NCI-H146 treated with DMSO at 0.1 percent for 48 hours (cell line): Measurements from ENCODE around the gene CSMD2.

Source experiments
- DNase-seq: peaks from one replicate; lab custom pipeline; 2025; ENCODE audit not compliant: unreplicated experiment; lab: John Stamatoyannopoulos, UW

CSMD2 gene

GRCh38 chr1:33696962-33697361 is 468.1 kb downstream of the CSMD2 start:
- no peak for DNase-seq

- no peak for DNase-seq
These were observed 468.7 kb downstream of the CSMD2 start for GRCh38 chr1:33696311-33696710.

GRCh38 chr1:33692206-33693188 is 472.5 kb downstream of the CSMD2 start:
- DNase-seq: no peak

GRCh38 chr1:33687000-33687399 is 478.0 kb downstream of the CSMD2 start:
- no peak for DNase-seq

- DNase-seq: no peak
These were observed 478.5 kb downstream of the CSMD2 start for GRCh38 chr1:33686551-33686950.

GRCh38 chr1:33685256-33685655 is 479.8 kb downstream of the CSMD2 start:
- DNase-seq: no peak

GRCh38 chr1:33684396-33685179 is 480.4 kb downstream of the CSMD2 start:
- no peak for DNase-seq

GRCh38 chr1:33683913-33684312 is 481.1 kb downstream of the CSMD2 start:
- no peak for DNase-seq

- no peak for DNase-seq
These were observed 482.7 kb downstream of the CSMD2 start for GRCh38 chr1:33682371-33682770.

GRCh38 chr1:33680281-33680840 is 484.7 kb downstream of the CSMD2 start:
- DNase-seq: no peak

GRCh38 chr1:33670567-33670966 is 494.5 kb downstream of the CSMD2 start:
- no peak for DNase-seq

GRCh38 chr1:33668695-33669094 is 496.3 kb downstream of the CSMD2 start:
- no peak for DNase-seq

GRCh38 chr1:33667386-33668282 is 497.4 kb downstream of the CSMD2 start:
- no peak for DNase-seq

- DNase-seq: no peak
These were observed 498.4 kb downstream of the CSMD2 start for GRCh38 chr1:33666616-33667015.

- DNase-seq: no peak
These were observed 503.1 kb downstream of the CSMD2 start for GRCh38 chr1:33661811-33662454.

- no peak for DNase-seq
These were observed 504.1 kb downstream of the CSMD2 start for GRCh38 chr1:33660956-33661355.

GRCh38 chr1:33660244-33660643 is 504.8 kb downstream of the CSMD2 start:
- DNase-seq: no peak

GRCh38 chr1:33659641-33660040 is 505.4 kb downstream of the CSMD2 start:
- no peak for DNase-seq

GRCh38 chr1:33657833-33658232 is 507.2 kb downstream of the CSMD2 start:
- DNase-seq: no peak

GRCh38 chr1:33656467-33657005 is 508.5 kb downstream of the CSMD2 start:
- no peak for DNase-seq
